Thoracic aorta (tissue), 2 donors: ENCODE measurements around the gene PIAS4. TPM values are rescaled to one million over a fixed set of nuclear protein-coding genes. Genes with fewer than 3 reads are reported as not detected.
"Not testable (repeated sequence)": the region's sequence is repeated elsewhere in the genome, so short reads cannot be mapped to it uniquely, and the experiment has no call there.

Experiments used
- ATAC-seq: fragments of 150-250 bp; one replicate; pipeline ENCODE4 v1.8.0; 2017; ENCODE audit warnings: low read depth; ENCODE audit not compliant: insufficient number of reproducible peaks, low FRiP score
- DNase-seq: peaks from one replicate; pipeline ENCODE4 v3.0.0-alpha.2; 2020; ENCODE audit warnings: low spot score
- H3K27ac ChIP-seq, 2 donors: fragments of 200-600 bp; sonication (generic); 1 replicate in 1 of 2; 2 replicates in 1 of 2; pipeline ENCODE4 v1.5.1; 2016; ENCODE audit warnings: mild to moderate bottlenecking in 2 of 2, moderate library complexity in 2 of 2
- H3K27me3 ChIP-seq: fragments of 200-600 bp; sonication (generic); replicated peaks from 2 replicates; pipeline ENCODE4 v1.6.0; 2016; ENCODE audit warnings: mild to moderate bottlenecking; ENCODE audit not compliant: insufficient read depth
- H3K36me3 ChIP-seq: fragments of 200-600 bp; sonication (generic); one replicate; pipeline ENCODE4 v1.5.1; 2016
- H3K4me1 ChIP-seq, 2 donors: fragments of 200-600 bp; sonication (generic); 1 replicate in 1 of 2; 2 replicates in 1 of 2; pipeline versions ENCODE4 v1.5.1 to v1.6.0; 2016; ENCODE audit warnings: low read depth in 2 of 2, mild to moderate bottlenecking in 1 of 2; ENCODE audit not compliant: control insufficient read depth in 1 of 2
- H3K4me3 ChIP-seq: fragments of 200-600 bp; sonication (generic); 2 replicates; pipeline ENCODE4 v1.5.1; 2016; ENCODE audit warnings: mild to moderate bottlenecking
- H3K9me3 ChIP-seq: fragments of 200-600 bp; sonication (generic); 2 replicates; pipeline ENCODE4 v1.5.1; 2016
- total RNA-seq, 2 donors: library from RNA; depleted of rRNA; stranded (reverse); fragments of >200 nt; gene quantifications; one replicate each; pipeline versions ENCODE4 v1.1.0 to v1.2.3, GENCODE V29; 2016
- TF ChIP-seq, protein P1 (sequence below): fragments of 200-600 bp; sonication (generic); IDR thresholded peaks from one replicate; pipeline ENCODE4 v1.5.1; 2019; ENCODE audit warnings: antibody characterized with exemption

The PIAS4 gene
- total RNA-seq, 2 donors from 2014 or later, result 10.2 to 32.2 TPM

GRCh38 chr19:3987619-3988371 lies 19.7 kb upstream of the PIAS4 start:
- peak; percentile 6 for ATAC-seq
- no peak overlapping the region for H3K27ac ChIP-seq
- peaks cover 13% of the 10 kb centered on the region for H3K36me3 ChIP-seq
- TF ChIP-seq, protein P1, sequence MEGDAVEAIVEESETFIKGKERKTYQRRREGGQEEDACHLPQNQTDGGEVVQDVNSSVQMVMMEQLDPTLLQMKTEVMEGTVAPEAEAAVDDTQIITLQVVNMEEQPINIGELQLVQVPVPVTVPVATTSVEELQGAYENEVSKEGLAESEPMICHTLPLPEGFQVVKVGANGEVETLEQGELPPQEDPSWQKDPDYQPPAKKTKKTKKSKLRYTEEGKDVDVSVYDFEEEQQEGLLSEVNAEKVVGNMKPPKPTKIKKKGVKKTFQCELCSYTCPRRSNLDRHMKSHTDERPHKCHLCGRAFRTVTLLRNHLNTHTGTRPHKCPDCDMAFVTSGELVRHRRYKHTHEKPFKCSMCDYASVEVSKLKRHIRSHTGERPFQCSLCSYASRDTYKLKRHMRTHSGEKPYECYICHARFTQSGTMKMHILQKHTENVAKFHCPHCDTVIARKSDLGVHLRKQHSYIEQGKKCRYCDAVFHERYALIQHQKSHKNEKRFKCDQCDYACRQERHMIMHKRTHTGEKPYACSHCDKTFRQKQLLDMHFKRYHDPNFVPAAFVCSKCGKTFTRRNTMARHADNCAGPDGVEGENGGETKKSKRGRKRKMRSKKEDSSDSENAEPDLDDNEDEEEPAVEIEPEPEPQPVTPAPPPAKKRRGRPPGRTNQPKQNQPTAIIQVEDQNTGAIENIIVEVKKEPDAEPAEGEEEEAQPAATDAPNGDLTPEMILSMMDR, result peak; percentile 68
- peak; percentile 53 for DNase-seq
- peak overlapping the region; percentile 86 for H3K4me3 ChIP-seq
- H3K4me1 ChIP-seq, result peaks cover 32 to 40% of the 10 kb centered on the region in 2 donors
- no peaks in the 10 kb centered on the region for H3K9me3 ChIP-seq
- H3K27me3 ChIP-seq, result no peaks in the 10 kb centered on the region

DNA sequence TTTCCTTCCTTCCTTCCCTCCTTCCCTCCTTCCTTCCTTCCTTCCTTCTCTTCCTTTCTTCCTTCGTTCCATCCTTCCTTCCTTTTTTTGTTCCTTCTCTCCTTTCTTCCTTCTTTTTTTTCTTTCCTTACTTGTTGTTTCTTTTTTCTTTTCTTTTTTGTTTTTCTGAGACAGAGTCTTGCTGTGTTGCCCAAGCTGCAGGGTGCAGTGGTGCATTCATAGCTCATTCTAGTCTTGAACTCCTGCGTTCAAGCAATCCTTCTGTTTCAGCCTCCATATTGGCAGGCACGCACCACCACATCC lies 16.8 kb upstream of the PIAS4 start:
- no peak for ATAC-seq
- TF ChIP-seq, protein P1, result no peak
- H3K36me3 ChIP-seq, result no peaks in the 10 kb centered on the region

GRCh38 chr19:3995607-3996006 lies 11.9 kb upstream of the PIAS4 start:
- Histone ChIP-seq H3K9me3 (no peaks in the 10 kb centered on the region), H3K4me3 (no peak overlapping the region), H3K27me3 (no peaks in the 10 kb centered on the region), H3K36me3 (no peaks in the 10 kb centered on the region), H3K27ac (no peak overlapping the region), H3K4me1 (no peaks in the 10 kb centered on the region)
- ATAC-seq, result no peak
- no peak for DNase-seq
- TF ChIP-seq, protein P1, result no peak

More for the DNA sequence above, 16.8 kb upstream of the PIAS4 start:
- Histone ChIP-seq H3K4me1 (peaks cover 19% of the 10 kb centered on the region in 2 donors), H3K9me3 (no peaks in the 10 kb centered on the region), H3K4me3 (no peak overlapping the region), H3K27ac (no peak overlapping the region), H3K27me3 (no peaks in the 10 kb centered on the region)
- DNase-seq, result no peak

DNA sequence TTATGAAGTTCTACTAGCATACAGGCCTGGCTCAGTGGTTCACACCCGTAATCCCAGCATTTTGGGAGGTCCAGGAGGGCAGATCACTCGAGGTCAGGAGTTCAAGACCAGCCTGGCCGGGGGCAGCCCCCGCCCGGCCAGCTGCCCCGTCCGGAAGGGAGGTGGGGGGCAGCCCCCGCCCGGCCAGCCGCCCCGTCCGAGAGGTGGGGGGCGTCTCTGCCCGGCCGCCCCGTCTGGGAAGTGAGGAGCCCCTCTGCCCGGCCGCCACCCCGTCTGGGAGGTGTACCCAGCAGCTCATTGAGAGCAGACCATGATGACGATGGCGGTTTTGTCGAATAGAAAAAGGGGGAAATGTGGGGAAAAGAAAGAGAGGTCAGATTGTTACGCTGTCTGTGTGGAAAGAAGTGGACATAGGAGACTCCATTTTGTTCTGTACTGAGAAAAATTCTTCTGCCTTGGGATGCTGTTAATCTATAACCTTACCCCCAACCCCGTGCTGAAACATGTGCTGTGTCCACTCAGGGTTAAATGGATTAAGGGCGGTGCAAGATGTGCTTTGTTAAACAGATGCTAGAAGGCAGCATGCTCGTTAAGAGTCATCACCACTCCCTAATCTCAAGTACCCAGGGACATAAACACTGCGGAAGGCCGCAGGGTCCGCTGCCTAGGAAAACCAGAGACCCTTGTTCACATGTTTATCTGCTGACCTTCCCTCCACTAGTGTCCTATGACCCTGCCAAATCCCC lies 8.7 kb upstream of the PIAS4 start:
- H3K4me1 ChIP-seq, DNase-seq, ATAC-seq, H3K27ac ChIP-seq, H3K27me3 ChIP-seq, H3K9me3 ChIP-seq, H3K4me3 ChIP-seq, H3K36me3 ChIP-seq: not testable (repeated sequence)

DNA sequence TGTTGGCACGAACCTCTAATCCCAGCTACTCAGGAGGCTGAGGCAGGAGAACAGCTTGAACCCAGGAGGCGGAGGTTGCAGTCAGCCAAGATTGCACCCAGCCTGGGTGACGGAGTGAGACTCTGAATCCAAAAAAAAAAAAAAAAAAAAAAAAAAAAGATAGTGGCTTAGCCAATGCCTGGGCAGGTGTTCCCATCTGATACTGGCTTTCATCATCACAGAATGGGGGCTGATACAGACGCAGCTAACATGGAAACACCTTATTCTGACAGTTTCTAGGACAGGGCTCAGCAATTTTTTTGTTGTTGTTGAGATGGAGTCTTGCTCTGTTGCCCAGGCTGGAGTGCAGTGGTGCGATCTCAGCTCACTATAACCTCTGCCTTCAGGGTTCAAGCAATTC lies 6.7 kb upstream of the PIAS4 start:
- H3K9me3 ChIP-seq, H3K4me1 ChIP-seq, H3K36me3 ChIP-seq, DNase-seq, H3K4me3 ChIP-seq, H3K27ac ChIP-seq, ATAC-seq, H3K27me3 ChIP-seq: not testable (repeated sequence)

- not testable (repeated sequence) for H3K36me3 ChIP-seq, H3K9me3 ChIP-seq, H3K27ac ChIP-seq, H3K27me3 ChIP-seq, DNase-seq, ATAC-seq, H3K4me3 ChIP-seq
- peaks cover 26 to 30% of the 10 kb centered on the region in 2 donors for H3K4me1 ChIP-seq
Observed at GRCh38 chr19:4005436-4005835, 2.1 kb upstream of the PIAS4 start.
